ENCODE measurements around the gene TXNIP. TPM values are rescaled to one million over a fixed set of nuclear protein-coding genes. Genes with fewer than 3 reads are reported as not detected.

TXNIP gene
- total and polyA plus RNA-seq, 2 of the 4 experiments (the other 2 are of a cell fraction): 36.4 to 77.2 TPM

GRCh38 chr1:145978854-145979745, 17.3 kb downstream of the TXNIP start:
- Histone ChIP-seq H2BK5ac (ENCODE audit: low read depth, low read length, poor library complexity, severe bottlenecking) (peak overlapping the region; percentile 99), H4K5ac (ENCODE audit: low read depth, low read length) (peak overlapping the region; percentile 93), H3K79me1 (ENCODE audit: low read depth in 1 of 2, low read length in 2 of 2) (peaks cover 0 to 12% of the 10 kb centered on the region in 2 experiments; a peak in 3 of 4 replicates), H3K23ac (ENCODE audit: low read depth, low read length) (peak overlapping the region; percentile 100), H2BK120ac (ENCODE audit: low read depth, low read length) (peak overlapping the region; percentile 98), H3K36me3 (ENCODE audit: control insufficient read depth, insufficient read depth, low read length) (no peaks in the 10 kb centered on the region), H3K9me3 (ENCODE audit: control insufficient read depth, insufficient read depth, low read length) (no peaks in the 10 kb centered on the region), H3K56ac (ENCODE audit: extremely low read depth, insufficient read depth, low read length) (peak overlapping the region; percentile 99), H4K8ac (ENCODE audit: low read depth in 2 of 2, low read length in 2 of 2) (peak overlapping the region; percentile 88 to 100), H2AK5ac (ENCODE audit: low read depth, low read length) (peak overlapping the region; percentile 99), H3K4ac (ENCODE audit: low read depth, low read length) (peak overlapping the region; percentile 100), H2BK15ac (ENCODE audit: low read depth, low read length) (peak overlapping the region; percentile 97), H3K9ac (ENCODE audit: low read depth, low read length) (peak overlapping the region; percentile 86), H4K20me1 (ENCODE audit: insufficient read depth, low read length) (no peaks in the 10 kb centered on the region), H2AFZ (replicated peaks; ENCODE audit: low read length, poor library complexity) (peak overlapping the region; percentile 85), H3K14ac (replicated peaks; ENCODE audit: low read depth, low read length) (peak overlapping the region; percentile 100), H3K27me3 (ENCODE audit: control insufficient read depth, insufficient read depth, low read length) (no peaks in the 10 kb centered on the region), H3K9me1 (ENCODE audit: insufficient read depth, low read length) (peaks cover 10% of the 10 kb centered on the region), H2AK9ac (replicated peaks; ENCODE audit: low read depth, low read length, poor library complexity) (peak overlapping the region; percentile 99), H3K4me1 (ENCODE audit: control insufficient read depth, insufficient read depth, low read length) (peaks cover 16% of the 10 kb centered on the region), H3K4me2 (ENCODE audit: low read depth, low read length) (peak overlapping the region; percentile 79), H3K4me3 (ENCODE audit: insufficient read depth, low read depth, low read length) (peak overlapping the region; percentile 12; the same call in 1 of the 2 replicates), H4K91ac (ENCODE audit: insufficient read depth, low read depth, low read length) (peak overlapping the region; percentile 100), H3K18ac (ENCODE audit: low read depth, low read length) (peak overlapping the region; percentile 92), H2BK20ac (ENCODE audit: low read depth, low read length) (peak overlapping the region; percentile 93), H3K27ac (ENCODE audit: insufficient read depth, low read length) (peak overlapping the region; percentile 87)
- ChIA-PET CTCF (interaction anchor here (0.6 to 3.4 kb wide), 8 partner anchors 13 to 134 kb away, joined by 3 to 29 read pairs (median 4); partner anchors contain the start of genes ANKRD34A, NUDT17, POLR3GL and RBM8A), POLR2A (ENCODE audit: unreplicated experiment) (interaction anchor here (0.5 to 2.4 kb wide), 9 partner anchors 9 to 53 kb away, joined by 3 to 11 read pairs (median 3); partner anchors contain the start of genes RBM8A and TXNIP)
- dilution Hi-C loops (cut with HindIII; ENCODE audit: low sequenced_read_pairs, unreplicated experiment) (no loop called here), in situ Hi-C loops (cut with MboI; ENCODE audit: low sequenced_read_pairs) (no loop called here), intact Hi-C loops (cut with micrococcal nuclease) (loop anchor here (1.0 kb wide), 1 partner anchor 16 kb away; no protein-coding TSS in a partner anchor)
- WGBS, 2 experiments (ENCODE audit: extremely low coverage in 2 of 2, insufficient read length in 1 of 2): 0% methylated on average over 1 of the region's 9 CpGs; no CpG with 5 or more reads in 1 of the 2 experiments
- ATAC-seq (ENCODE audit: low read depth): peak; percentile 94
- DNase-seq: peak; percentile 100
- no TSS peak for BruUV-seq (replicated peaks)
- 0 out of 2 replicates have a peak, but pooled peaks have one; percentile 27 for TF ChIP-seq CEBPB (IDR thresholded peaks at IDR 0.05; ENCODE audit: low read depth, low read length)
- TF ChIP-seq, protein P1, sequence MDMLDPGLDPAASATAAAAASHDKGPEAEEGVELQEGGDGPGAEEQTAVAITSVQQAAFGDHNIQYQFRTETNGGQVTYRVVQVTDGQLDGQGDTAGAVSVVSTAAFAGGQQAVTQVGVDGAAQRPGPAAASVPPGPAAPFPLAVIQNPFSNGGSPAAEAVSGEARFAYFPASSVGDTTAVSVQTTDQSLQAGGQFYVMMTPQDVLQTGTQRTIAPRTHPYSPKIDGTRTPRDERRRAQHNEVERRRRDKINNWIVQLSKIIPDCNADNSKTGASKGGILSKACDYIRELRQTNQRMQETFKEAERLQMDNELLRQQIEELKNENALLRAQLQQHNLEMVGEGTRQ (IDR thresholded peaks at IDR 0.05; ENCODE audit: low read depth, low read length): 0 out of 2 replicates have a peak, but pooled peaks have one; percentile 9
- TF ChIP-seq CHD1 (IDR thresholded peaks at IDR 0.05; ENCODE audit: low read depth, low read length): no peak; the same call in 1 of the 2 replicates
- peak; percentile 67; the same call in 1 of the 2 replicates for TF ChIP-seq MXI1 (IDR thresholded peaks at IDR 0.05; ENCODE audit: borderline replicate concordance, low read depth, low read length)
- TF ChIP-seq RAD21 (IDR thresholded peaks at IDR 0.05; ENCODE audit: low read length): no peak
- TF ChIP-seq RFX5 (IDR thresholded peaks at IDR 0.05; ENCODE audit: low read depth, low read length): no peak
- TF ChIP-seq SMC3 (IDR thresholded peaks at IDR 0.05; ENCODE audit: low read depth, low read length): peak; percentile 0; the same call in 1 of the 2 replicates
- TF ChIP-seq POLR2A (IDR thresholded peaks at IDR 0.05; ENCODE audit: low read depth, low read length): peak; percentile 67; the same call in 1 of the 2 replicates
- no peak for TF ChIP-seq CTCF (conservative IDR thresholded peaks at IDR 0.05; ENCODE audit: low read depth, low read length)
- peak; percentile 33 for TF ChIP-seq RCOR1 (IDR thresholded peaks at IDR 0.05; ENCODE audit: insufficient replicate concordance, low read length)
- 0 out of 2 replicates have a peak, but pooled peaks have one; percentile 43 for TF ChIP-seq FOS (IDR thresholded peaks at IDR 0.05; ENCODE audit: low read depth, low read length)
- peak; percentile 98 for TF ChIP-seq BHLHE40 (IDR thresholded peaks at IDR 0.05; ENCODE audit: low read depth, low read length)
- TF ChIP-seq MAFK (IDR thresholded peaks at IDR 0.05; ENCODE audit: low read depth, low read length): no peak
- no peak for TF ChIP-seq NFE2L2 (IDR thresholded peaks at IDR 0.05; ENCODE audit: low read depth, low read length)
